NT2/D1 (cell line): ENCODE results near the gene CEP41.

Experiments
- DNase-seq: peaks from one replicate; pipeline ENCODE4 v3.0.0-alpha.2; 2011; ENCODE audit warnings: low read depth, low spot score
- H3K27me3 ChIP-seq: 2 replicates; pipeline ENCODE4 v1.6.0; 2011; ENCODE audit warnings: mild to moderate bottlenecking; ENCODE audit not compliant: insufficient read length, insufficient read depth
- H3K36me3 ChIP-seq: 2 replicates; pipeline ENCODE4 v1.6.1; 2011; ENCODE audit warnings: mild to moderate bottlenecking, low read length, mixed read lengths; ENCODE audit not compliant: insufficient read depth, insufficient read length
- H3K4me1 ChIP-seq: 2 replicates; pipeline ENCODE4 v1.5.1; 2011; ENCODE audit not compliant: insufficient read depth, insufficient read length
- H3K4me3 ChIP-seq: 2 replicates; pipeline ENCODE4 v1.5.1; 2011; ENCODE audit warnings: low read depth; ENCODE audit not compliant: insufficient read length
- H3K9ac ChIP-seq: 2 replicates; pipeline ENCODE4 v1.6.0; 2011; ENCODE audit warnings: low read depth; ENCODE audit not compliant: insufficient read length
- H3K9me3 ChIP-seq: 2 replicates; pipeline ENCODE4 v1.5.1; 2011; ENCODE audit warnings: mild to moderate bottlenecking, low read length; ENCODE audit not compliant: insufficient read depth
- SUZ12 ChIP-seq: IDR thresholded peaks from 2 replicates; pipeline ENCODE4 v1.6.1; 2011; ENCODE audit not compliant: insufficient read length, insufficient read depth; ENCODE audit errors: extremely low read depth
- YY1 ChIP-seq: IDR thresholded peaks from 2 replicates; pipeline ENCODE4 v1.6.1; 2011; ENCODE audit not compliant: insufficient read length, insufficient read depth
- ZNF274 ChIP-seq: IDR thresholded peaks from 2 replicates; pipeline ENCODE4 v1.6.1; 2011; ENCODE audit warnings: mild to moderate bottlenecking, low read depth, low read length

The CEP41 gene

GRCh38 chr7:130372402-130373165 is 68.2 kb downstream of the CEP41 start:
- H3K27me3 ChIP-seq, result no peaks in the 10 kb centered on the region
- no peak overlapping the region for H3K4me3 ChIP-seq
- no peak for DNase-seq
- no peak overlapping the region for H3K9ac ChIP-seq
- peaks cover 21% of the 10 kb centered on the region; the same call in 1 of the 2 replicates for H3K9me3 ChIP-seq
- peaks cover 9% of the 10 kb centered on the region for H3K4me1 ChIP-seq
- TF ChIP-seq ZNF274 (no peak), YY1 (no peak), SUZ12 (no peak)
- no peaks in the 10 kb centered on the region for H3K36me3 ChIP-seq

GRCh38 chr7:130371046-130371445 is 69.8 kb downstream of the CEP41 start:
- Histone ChIP-seq H3K9ac (no peak overlapping the region), H3K4me1 (peaks cover 9% of the 10 kb centered on the region), H3K4me3 (no peak overlapping the region), H3K36me3 (no peaks in the 10 kb centered on the region), H3K27me3 (no peaks in the 10 kb centered on the region), H3K9me3 (peaks cover 9% of the 10 kb centered on the region; the same call in 1 of the 2 replicates)
- TF ChIP-seq SUZ12, result no peak
- TF ChIP-seq ZNF274, result no peak
- TF ChIP-seq YY1, result no peak
- no peak for DNase-seq

- Histone ChIP-seq H3K4me3 (no peak overlapping the region), H3K4me1 (peaks cover 9% of the 10 kb centered on the region), H3K9me3 (0 out of 2 replicates have a peak, but pooled peaks cover 4% of the 10 kb centered on the region), H3K9ac (no peak overlapping the region), H3K27me3 (no peaks in the 10 kb centered on the region), H3K36me3 (no peaks in the 10 kb centered on the region)
- no peak for DNase-seq
- TF ChIP-seq SUZ12 (no peak), YY1 (no peak), ZNF274 (no peak)
Measured at GRCh38 chr7:130369831-130370550, 70.8 kb downstream of the CEP41 start.

GRCh38 chr7:130369110-130369711 is 71.6 kb downstream of the CEP41 start:
- Histone ChIP-seq H3K9me3 (0 out of 2 replicates have a peak, but pooled peaks cover 4% of the 10 kb centered on the region), H3K4me1 (peaks cover 9% of the 10 kb centered on the region), H3K4me3 (no peak overlapping the region), H3K36me3 (no peaks in the 10 kb centered on the region), H3K27me3 (no peaks in the 10 kb centered on the region), H3K9ac (no peak overlapping the region)
- TF ChIP-seq SUZ12 (no peak), ZNF274 (no peak), YY1 (no peak)
- no peak for DNase-seq

GRCh38 chr7:130367836-130368746 is 72.7 kb downstream of the CEP41 start:
- no peak overlapping the region for H3K9ac ChIP-seq
- H3K27me3 ChIP-seq, result no peaks in the 10 kb centered on the region
- H3K36me3 ChIP-seq, result no peaks in the 10 kb centered on the region
- DNase-seq, result no peak
- H3K4me1 ChIP-seq, result peaks cover 7% of the 10 kb centered on the region
- H3K9me3 ChIP-seq, result 0 out of 2 replicates have a peak, but pooled peaks cover 4% of the 10 kb centered on the region
- H3K4me3 ChIP-seq, result no peak overlapping the region
- TF ChIP-seq SUZ12 (no peak), ZNF274 (no peak), YY1 (no peak)

GRCh38 chr7:130367088-130367755 is 73.6 kb downstream of the CEP41 start:
- Histone ChIP-seq H3K9ac (no peak overlapping the region), H3K27me3 (no peaks in the 10 kb centered on the region), H3K4me3 (no peak overlapping the region), H3K9me3 (0 out of 2 replicates have a peak, but pooled peaks cover 4% of the 10 kb centered on the region), H3K4me1 (peaks cover 7% of the 10 kb centered on the region), H3K36me3 (no peaks in the 10 kb centered on the region)
- no peak for DNase-seq
- TF ChIP-seq YY1 (no peak), ZNF274 (no peak), SUZ12 (no peak)
